NB4 (cell line): ENCODE measurements around the gene ITGAE.

Experiments
- POLR2A ChIP-seq: IDR thresholded peaks from 2 replicates; pipeline ENCODE4 v1.6.1; 2011; ENCODE audit warnings: mild to moderate bottlenecking; ENCODE audit not compliant: insufficient read length; ENCODE audit errors: extremely low read depth
- TF ChIP-seq, protein P1 (sequence below): IDR thresholded peaks from one replicate; pipeline ENCODE4 v1.5.1; 2012; ENCODE audit warnings: low read depth, low read length
- TF ChIP-seq, protein P2 (sequence below): IDR thresholded peaks from 2 replicates; pipeline ENCODE4 v1.6.1; 2011; ENCODE audit warnings: low read depth, low read length

DNA sequence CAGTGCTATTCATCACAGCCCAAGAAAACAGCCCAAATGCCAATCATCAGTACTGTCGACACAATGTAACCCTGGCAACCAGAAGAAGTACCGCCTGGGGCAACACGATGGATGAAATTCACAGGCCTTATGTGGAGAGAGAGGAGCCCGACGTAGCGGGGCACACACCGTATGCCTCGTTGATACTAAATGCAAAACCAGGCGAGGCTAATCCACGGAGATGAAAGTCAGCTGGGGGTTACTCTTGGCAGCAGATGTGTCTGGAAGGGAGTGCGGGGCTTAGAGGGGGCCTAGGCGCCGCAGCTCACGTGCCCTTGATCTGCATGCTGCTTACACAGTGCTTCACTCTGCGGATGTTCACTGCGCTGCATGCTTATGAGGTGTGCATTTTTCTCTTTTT, 29.8 kb downstream of the ITGAE start:
- TF ChIP-seq, protein P1, sequence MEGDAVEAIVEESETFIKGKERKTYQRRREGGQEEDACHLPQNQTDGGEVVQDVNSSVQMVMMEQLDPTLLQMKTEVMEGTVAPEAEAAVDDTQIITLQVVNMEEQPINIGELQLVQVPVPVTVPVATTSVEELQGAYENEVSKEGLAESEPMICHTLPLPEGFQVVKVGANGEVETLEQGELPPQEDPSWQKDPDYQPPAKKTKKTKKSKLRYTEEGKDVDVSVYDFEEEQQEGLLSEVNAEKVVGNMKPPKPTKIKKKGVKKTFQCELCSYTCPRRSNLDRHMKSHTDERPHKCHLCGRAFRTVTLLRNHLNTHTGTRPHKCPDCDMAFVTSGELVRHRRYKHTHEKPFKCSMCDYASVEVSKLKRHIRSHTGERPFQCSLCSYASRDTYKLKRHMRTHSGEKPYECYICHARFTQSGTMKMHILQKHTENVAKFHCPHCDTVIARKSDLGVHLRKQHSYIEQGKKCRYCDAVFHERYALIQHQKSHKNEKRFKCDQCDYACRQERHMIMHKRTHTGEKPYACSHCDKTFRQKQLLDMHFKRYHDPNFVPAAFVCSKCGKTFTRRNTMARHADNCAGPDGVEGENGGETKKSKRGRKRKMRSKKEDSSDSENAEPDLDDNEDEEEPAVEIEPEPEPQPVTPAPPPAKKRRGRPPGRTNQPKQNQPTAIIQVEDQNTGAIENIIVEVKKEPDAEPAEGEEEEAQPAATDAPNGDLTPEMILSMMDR: no peak
- no peak for TF ChIP-seq POLR2A
- TF ChIP-seq, protein P2, sequence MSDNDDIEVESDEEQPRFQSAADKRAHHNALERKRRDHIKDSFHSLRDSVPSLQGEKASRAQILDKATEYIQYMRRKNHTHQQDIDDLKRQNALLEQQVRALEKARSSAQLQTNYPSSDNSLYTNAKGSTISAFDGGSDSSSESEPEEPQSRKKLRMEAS: no peak
